Ishikawa (cell line): ENCODE data around the gene NOXO1.

Experiments used
- CEBPB ChIP-seq: IDR thresholded peaks from 2 replicates; pipeline ENCODE4 v1.6.1; 2012
- CREB1 ChIP-seq: IDR thresholded peaks from 2 replicates; pipeline ENCODE4 v1.6.1; 2012; ENCODE audit warnings: low read depth
- EGR1 ChIP-seq: IDR thresholded peaks from 2 replicates; pipeline ENCODE4 v1.6.1; 2012
- EP300 ChIP-seq: IDR thresholded peaks from 2 replicates; pipeline ENCODE4 v1.6.1; 2012; ENCODE audit warnings: borderline replicate concordance
- FOXM1 ChIP-seq: IDR thresholded peaks from 2 replicates; pipeline ENCODE4 v1.6.1; 2012; ENCODE audit warnings: low read depth, borderline replicate concordance
- NFIC ChIP-seq: IDR thresholded peaks from 2 replicates; pipeline ENCODE4 v1.6.1; 2012
- RAD21 ChIP-seq: IDR thresholded peaks from 2 replicates; pipeline ENCODE4 v1.6.1; 2012; ENCODE audit warnings: low read depth
- TAF1 ChIP-seq: IDR thresholded peaks from 2 replicates; pipeline ENCODE4 v1.6.1; 2012; ENCODE audit warnings: low read depth, mild to moderate bottlenecking
- TCF12 ChIP-seq: IDR thresholded peaks from 2 replicates; pipeline ENCODE4 v1.6.1; 2012; ENCODE audit warnings: low read depth
- TEAD4 ChIP-seq: IDR thresholded peaks from 2 replicates; pipeline ENCODE4 v1.6.1; 2012
- YY1 ChIP-seq: IDR thresholded peaks from 2 replicates; pipeline ENCODE4 v1.6.1; 2012; ENCODE audit warnings: low read depth
- ZBTB7A ChIP-seq: IDR thresholded peaks from 2 replicates; pipeline ENCODE4 v1.6.1; 2012; ENCODE audit warnings: low read depth
- TF ChIP-seq, protein P1 (sequence below): IDR thresholded peaks from 2 replicates; pipeline ENCODE4 v1.6.1; 2012
- TF ChIP-seq, protein P2 (sequence below): IDR thresholded peaks from 2 replicates; pipeline ENCODE4 v1.6.1; 2012
- TF ChIP-seq, protein P3 (sequence below): IDR thresholded peaks from 2 replicates; pipeline ENCODE4 v1.6.1; 2012; ENCODE audit warnings: low read depth, mild to moderate bottlenecking

NOXO1 gene

DNA sequence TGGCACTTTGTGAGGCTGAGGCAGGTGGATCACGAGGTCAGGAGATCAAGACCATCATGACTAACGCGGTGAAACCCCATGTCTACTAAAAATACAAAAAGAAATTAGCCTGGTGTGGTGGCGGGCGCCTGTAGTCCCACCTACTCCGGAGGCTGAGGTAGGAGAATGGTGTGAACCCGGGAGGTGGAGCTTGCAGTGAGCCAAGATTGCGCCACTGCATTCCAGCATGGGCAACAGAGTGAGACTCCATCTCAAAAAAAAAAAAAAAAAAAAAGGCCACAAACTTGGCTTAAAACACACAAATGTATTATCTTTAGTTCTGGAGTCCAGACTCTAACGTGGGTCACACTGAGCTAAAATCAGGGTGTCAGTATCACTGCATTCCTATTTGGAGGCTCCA is 30.5 kb upstream of the NOXO1 start:
- 0 out of 2 replicates have a peak, but pooled peaks have one; percentile 11 for TF ChIP-seq CEBPB

GRCh38 chr16:2009791-2010510 is 28.7 kb upstream of the NOXO1 start, which contains the start of gene ZNF598:
TSS of gene ZNF598 (minus strand) at chr16:2009821.
- TF ChIP-seq CREB1 = peak; percentile 65; the same call in 1 of the 2 replicates
- TF ChIP-seq NFIC = no peak
- TF ChIP-seq TAF1 = peak; percentile 71
- TF ChIP-seq TCF12 = peak; percentile 43; the same call in 1 of the 2 replicates
- TF ChIP-seq, protein P1, sequence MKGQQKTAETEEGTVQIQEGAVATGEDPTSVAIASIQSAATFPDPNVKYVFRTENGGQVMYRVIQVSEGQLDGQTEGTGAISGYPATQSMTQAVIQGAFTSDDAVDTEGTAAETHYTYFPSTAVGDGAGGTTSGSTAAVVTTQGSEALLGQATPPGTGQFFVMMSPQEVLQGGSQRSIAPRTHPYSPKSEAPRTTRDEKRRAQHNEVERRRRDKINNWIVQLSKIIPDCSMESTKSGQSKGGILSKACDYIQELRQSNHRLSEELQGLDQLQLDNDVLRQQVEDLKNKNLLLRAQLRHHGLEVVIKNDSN = peak; percentile 67
- TF ChIP-seq CEBPB = no peak
- TF ChIP-seq ZBTB7A = no peak
- TF ChIP-seq, protein P2, sequence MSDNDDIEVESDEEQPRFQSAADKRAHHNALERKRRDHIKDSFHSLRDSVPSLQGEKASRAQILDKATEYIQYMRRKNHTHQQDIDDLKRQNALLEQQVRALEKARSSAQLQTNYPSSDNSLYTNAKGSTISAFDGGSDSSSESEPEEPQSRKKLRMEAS = peak; percentile 91
- no peak for TF ChIP-seq EGR1
- no peak for TF ChIP-seq FOXM1

DNA sequence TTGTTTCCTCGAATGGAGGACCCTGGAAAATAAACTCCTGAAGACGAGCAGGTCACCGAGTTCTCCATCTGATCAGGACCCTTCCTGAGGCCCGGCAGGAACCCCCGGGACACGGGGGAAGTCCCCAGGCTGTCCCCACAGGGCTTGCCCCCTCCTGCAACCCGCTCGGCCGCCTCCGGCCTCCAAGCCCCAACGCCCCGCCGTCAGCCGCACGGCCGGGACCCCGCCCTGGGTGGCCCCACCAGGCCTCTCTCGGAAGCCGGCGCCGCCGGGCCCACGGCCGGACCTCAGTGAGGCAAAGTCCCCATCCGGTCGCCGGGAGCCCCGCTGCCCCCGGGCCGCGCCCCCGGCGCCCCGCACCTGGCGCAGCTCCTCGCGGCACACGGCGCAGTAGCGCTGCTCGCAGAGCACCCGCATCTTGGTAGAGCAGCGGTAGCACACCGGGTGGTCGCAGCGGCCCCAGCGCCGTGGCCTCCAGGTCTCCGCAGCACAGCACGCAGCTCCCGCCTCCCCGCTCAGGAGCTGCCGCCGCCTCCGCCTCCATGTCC is 28.0 kb upstream of the NOXO1 start:
- no peak for TF ChIP-seq EP300
- TF ChIP-seq, protein P3, sequence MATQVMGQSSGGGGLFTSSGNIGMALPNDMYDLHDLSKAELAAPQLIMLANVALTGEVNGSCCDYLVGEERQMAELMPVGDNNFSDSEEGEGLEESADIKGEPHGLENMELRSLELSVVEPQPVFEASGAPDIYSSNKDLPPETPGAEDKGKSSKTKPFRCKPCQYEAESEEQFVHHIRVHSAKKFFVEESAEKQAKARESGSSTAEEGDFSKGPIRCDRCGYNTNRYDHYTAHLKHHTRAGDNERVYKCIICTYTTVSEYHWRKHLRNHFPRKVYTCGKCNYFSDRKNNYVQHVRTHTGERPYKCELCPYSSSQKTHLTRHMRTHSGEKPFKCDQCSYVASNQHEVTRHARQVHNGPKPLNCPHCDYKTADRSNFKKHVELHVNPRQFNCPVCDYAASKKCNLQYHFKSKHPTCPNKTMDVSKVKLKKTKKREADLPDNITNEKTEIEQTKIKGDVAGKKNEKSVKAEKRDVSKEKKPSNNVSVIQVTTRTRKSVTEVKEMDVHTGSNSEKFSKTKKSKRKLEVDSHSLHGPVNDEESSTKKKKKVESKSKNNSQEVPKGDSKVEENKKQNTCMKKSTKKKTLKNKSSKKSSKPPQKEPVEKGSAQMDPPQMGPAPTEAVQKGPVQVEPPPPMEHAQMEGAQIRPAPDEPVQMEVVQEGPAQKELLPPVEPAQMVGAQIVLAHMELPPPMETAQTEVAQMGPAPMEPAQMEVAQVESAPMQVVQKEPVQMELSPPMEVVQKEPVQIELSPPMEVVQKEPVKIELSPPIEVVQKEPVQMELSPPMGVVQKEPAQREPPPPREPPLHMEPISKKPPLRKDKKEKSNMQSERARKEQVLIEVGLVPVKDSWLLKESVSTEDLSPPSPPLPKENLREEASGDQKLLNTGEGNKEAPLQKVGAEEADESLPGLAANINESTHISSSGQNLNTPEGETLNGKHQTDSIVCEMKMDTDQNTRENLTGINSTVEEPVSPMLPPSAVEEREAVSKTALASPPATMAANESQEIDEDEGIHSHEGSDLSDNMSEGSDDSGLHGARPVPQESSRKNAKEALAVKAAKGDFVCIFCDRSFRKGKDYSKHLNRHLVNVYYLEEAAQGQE = no peak

GRCh38 chr16:2008631-2009163 is 27.4 kb upstream of the NOXO1 start:
- TF ChIP-seq RAD21 = no peak
- TF ChIP-seq, protein P2 = peak; percentile 67

DNA sequence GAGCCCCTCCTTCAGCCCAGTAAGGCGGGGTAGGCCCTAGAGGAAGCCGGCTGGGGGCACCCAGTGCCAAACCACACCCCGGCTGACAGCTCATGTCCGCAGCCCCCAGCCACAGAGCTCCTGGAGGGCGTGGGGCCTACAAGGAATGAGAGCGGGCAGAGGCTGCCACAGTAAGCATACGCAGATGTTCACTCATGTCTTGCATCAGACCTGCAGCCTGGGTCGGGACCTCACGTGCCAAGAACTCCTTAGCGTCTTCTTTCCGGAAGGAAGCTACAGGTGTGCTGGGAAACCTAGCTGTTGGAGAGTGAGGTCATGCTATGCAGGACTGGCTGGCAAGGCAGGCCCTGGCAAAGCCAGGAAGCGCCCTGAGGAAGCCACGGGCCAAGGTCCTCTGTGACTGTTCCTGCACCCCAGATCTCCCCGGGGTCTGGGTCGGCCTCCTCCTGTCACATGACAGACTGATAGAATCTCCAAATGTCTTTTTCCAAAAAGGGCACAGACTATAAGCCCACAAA is 26.8 kb upstream of the NOXO1 start:
- TF ChIP-seq FOXM1 (no peak), TEAD4 (no peak), YY1 (no peak), EGR1 (no peak), CREB1 (no peak), CEBPB (no peak), TCF12 (no peak), EP300 (no peak), RAD21 (no peak), TAF1 (no peak)
- TF ChIP-seq, protein P3 = no peak
- TF ChIP-seq, protein P1 = no peak

- no peak for TF ChIP-seq EGR1
- no peak for TF ChIP-seq CREB1
- TF ChIP-seq, protein P2 = no peak
- TF ChIP-seq, protein P3 = no peak
- TF ChIP-seq CEBPB = no peak
Observed at GRCh38 chr16:2007081-2007836, 26.0 kb upstream of the NOXO1 start.
